NCI-H2227 (cell line): ENCODE measurements around the gene SREBF1.

ENCODE experiments used
- DNase-seq: peaks from one replicate; lab custom pipeline; 2025; ENCODE audit not compliant: unreplicated experiment; lab: John Stamatoyannopoulos, UW

Gene SREBF1

GRCh38 chr17:17842111-17842876 lies 5.5 kb upstream of the SREBF1 start:
- DNase-seq: no peak

GRCh38 chr17:17841601-17842025 lies 4.8 kb upstream of the SREBF1 start:
- DNase-seq: no peak

GRCh38 chr17:17840751-17841591 lies 4.2 kb upstream of the SREBF1 start:
- DNase-seq: no peak

GRCh38 chr17:17839791-17840707 lies 3.3 kb upstream of the SREBF1 start:
- no peak for DNase-seq

- DNase-seq: no peak
Observed at GRCh38 chr17:17837966-17838962, 1.5 kb upstream of the SREBF1 start.

- DNase-seq: no peak
Observed at GRCh38 chr17:17837380-17837821, 615 bp upstream of the SREBF1 start.

GRCh38 chr17:17836250-17836817 lies 452 bp downstream of the SREBF1 start:
- peak; percentile 97 for DNase-seq

GRCh38 chr17:17835415-17836249 lies 1.2 kb downstream of the SREBF1 start:
- no peak for DNase-seq

- DNase-seq: no peak
Observed at GRCh38 chr17:17834974-17835373, 1.8 kb downstream of the SREBF1 start.

- no peak for DNase-seq
Observed at GRCh38 chr17:17833658-17834357, 3.0 kb downstream of the SREBF1 start.

GRCh38 chr17:17832032-17832363 lies 4.8 kb downstream of the SREBF1 start:
- DNase-seq: no peak

GRCh38 chr17:17831208-17832031 lies 5.4 kb downstream of the SREBF1 start:
- DNase-seq: no peak

- no peak for DNase-seq
Observed at GRCh38 chr17:17830740-17831207, 6.0 kb downstream of the SREBF1 start.

- DNase-seq: no peak
Observed at GRCh38 chr17:17830269-17830567, 6.6 kb downstream of the SREBF1 start.

GRCh38 chr17:17827826-17828621 lies 8.8 kb downstream of the SREBF1 start:
- DNase-seq: no peak

GRCh38 chr17:17826942-17827785 lies 9.6 kb downstream of the SREBF1 start:
- DNase-seq: no peak
